HG02798 (cell line): Measurements from ENCODE around the gene FGF14.
"Not testable (repeated sequence)": the region's sequence is repeated elsewhere in the genome, so short reads cannot be mapped to it uniquely, and the experiment has no call there.

Source experiments
- ATAC-seq: cut with Tn5 transposase; IDR thresholded peaks from one replicate; pipeline ENCODE4 v1.9.1; 2021; ENCODE audit warnings: mild to moderate bottlenecking; ENCODE audit not compliant: unreplicated experiment, poor library complexity

Gene FGF14

GRCh38 chr13:102147353-102147752 is 254.5 kb downstream of the FGF14 start:
- no peak for ATAC-seq

GRCh38 chr13:102145750-102146149 is 256.1 kb downstream of the FGF14 start:
- no peak for ATAC-seq

DNA sequence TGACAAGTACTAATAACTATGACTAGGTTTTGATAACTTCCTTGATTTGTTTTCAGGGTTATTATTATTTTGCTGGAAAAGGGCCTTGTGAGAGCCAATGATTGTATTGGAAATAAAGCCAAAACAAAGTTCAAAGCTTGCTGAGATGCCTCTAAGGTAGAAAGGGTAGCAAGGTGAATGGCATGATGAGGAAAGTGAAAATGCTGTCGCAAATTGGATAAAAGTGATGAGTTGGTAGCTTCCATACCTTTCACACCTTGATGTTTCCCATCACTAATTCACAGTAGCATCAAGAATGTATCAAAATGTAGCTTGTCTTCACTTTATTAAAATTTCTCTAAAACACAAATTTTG is 259.4 kb downstream of the FGF14 start:
- ATAC-seq: no peak

DNA sequence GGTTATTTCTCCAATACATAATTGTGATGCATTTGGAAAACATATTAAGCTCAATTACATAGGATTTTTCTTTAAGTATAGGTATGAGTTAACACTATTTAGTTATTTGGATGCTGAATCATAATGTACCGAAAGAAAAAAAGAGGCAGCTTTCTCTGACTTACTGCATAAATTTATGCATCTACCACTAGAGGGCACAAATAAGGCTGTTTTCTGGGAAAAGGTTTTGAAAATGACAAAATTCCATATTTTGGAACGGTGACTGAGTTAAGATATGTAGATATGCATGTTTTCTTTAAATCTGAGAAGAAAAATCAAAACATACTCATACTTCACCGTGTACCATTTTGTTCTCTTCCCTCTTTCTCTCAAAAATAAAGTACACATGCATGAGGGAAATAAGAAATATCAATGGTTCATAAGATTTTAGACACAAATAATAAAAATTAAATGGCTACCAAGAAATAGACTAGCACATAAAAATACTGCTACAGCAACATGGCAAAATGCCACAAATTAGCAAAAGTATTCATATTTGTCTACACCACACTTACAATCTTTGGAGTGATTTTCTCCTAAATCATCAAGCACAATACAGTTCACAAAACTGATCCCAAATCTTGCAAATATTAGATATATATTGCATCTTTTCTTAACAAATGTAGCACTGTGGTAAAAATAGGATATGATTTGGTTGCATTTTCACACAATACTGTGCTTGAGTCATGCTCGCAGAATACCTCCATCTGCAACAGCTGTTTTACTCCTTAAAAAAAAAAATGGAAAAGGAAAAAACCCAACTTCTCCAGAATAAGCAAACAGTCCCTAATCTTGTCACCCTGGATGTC is 260.0 kb downstream of the FGF14 start:
- ATAC-seq: peak; percentile 59

DNA sequence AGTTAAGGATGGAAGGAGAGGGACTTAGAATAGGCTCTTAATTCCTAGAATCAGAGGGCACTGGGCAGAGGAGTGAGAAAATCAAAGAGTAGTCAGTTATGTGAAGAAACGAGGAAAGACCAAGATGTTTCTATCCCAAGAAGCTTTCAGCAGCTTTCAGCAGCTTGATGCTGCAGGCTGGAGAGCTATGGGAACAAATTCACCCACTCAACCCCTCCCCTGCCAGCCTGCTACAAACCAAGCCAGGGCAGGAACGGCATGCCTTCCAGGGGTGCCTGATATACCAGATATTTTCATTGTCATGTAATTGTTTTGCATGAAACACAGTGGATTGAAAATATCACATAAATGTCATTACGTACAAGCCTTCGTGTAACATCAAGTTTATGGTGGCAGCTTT is 262.2 kb downstream of the FGF14 start:
- no peak for ATAC-seq

- no peak for ATAC-seq
Observed at GRCh38 chr13:102138635-102139190, 263.1 kb downstream of the FGF14 start.

DNA sequence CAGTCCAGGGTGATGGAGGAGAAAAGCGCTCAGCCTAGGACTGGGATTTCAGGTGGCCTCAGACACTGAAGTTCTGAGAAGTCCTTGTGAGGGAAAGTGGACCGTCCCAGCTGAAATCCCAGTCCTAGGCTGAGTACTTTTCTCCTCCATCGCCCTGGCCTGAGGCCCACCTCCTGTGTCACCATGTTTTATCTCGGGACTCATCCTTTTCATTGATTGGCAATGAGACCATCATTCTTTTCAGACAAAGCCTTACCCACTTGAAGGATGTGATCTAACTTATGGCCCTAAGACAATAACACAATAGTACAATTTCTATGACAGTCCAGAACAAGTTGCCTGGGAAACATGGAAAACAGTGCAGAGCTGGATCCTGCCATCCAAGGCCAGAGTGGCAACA is 263.9 kb downstream of the FGF14 start:
- not testable (repeated sequence) for ATAC-seq

GRCh38 chr13:102136735-102137296 is 265.0 kb downstream of the FGF14 start:
- ATAC-seq: no peak

DNA sequence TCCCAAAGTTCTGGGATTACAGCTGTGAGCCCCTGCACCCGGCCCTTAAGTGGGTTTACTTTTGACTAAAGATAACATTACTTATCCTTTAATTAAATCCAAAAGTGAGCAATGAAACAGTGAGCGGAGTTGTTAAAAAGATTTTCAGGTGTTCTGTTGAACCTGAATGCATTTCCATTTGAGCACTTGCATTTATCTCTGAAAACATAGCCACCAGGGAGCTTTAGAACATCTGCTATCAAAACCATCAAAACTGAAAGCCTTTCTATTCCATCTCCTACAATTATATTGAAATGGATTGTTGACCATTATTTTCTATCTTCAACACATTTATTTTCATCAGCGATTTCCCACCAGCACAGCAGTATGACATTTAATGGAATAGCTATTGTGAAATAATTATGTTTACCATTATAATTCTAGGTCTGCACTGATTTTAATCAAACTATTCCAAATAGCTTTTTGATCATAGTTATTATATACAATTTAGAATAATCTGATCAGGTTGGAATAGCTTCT is 269.0 kb downstream of the FGF14 start:
- ATAC-seq: no peak

- ATAC-seq: no peak
Observed at GRCh38 chr13:102131246-102131645, 270.6 kb downstream of the FGF14 start.

DNA sequence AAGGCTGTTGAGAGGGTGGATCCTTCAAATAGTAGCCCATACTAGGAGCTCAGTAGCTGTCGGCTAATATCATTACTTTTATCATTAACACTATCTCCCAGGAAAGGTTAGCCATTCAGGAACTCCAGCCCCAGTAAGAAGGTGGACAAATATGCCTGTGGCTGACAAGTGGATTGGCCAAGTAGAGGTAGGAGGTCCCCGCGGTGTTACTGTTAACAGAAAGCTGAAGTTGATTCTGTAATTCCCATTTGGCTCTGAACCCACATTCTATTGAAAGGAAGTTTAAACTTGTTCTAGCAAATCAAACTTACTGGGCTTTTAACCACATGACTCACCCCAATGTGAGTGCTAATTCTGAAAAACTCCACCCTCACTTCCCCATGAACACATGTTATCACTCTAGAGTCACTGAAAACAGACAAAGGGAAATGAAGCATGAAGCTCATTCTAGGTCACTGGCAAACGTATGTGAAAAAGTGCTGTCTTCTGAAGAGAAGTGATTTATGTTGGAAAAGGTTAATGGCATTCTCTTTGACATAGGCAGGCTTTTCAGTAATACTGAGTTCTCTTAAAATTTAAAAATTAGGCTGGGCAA is 273.5 kb downstream of the FGF14 start:
- no peak for ATAC-seq

GRCh38 chr13:102127153-102127552 is 274.7 kb downstream of the FGF14 start:
- no peak for ATAC-seq

DNA sequence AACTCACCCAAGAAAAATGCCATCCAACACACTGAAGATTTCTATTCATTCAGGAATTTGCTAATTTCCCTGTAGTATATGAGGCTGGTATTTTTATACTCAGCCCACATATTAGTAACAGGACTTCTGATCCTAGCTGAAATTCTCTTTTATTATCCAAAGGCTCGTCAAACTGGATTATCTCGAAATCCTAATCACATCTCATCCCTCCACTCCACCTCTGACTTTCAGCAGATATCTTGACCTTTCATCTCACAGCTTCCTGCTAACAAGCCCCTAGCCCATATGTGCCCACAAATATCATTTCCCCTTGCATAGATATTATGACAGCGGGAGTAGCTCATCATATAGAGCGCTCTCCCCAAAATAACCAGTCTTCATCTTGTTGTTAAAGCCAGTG is 279.7 kb downstream of the FGF14 start:
- no peak for ATAC-seq

DNA sequence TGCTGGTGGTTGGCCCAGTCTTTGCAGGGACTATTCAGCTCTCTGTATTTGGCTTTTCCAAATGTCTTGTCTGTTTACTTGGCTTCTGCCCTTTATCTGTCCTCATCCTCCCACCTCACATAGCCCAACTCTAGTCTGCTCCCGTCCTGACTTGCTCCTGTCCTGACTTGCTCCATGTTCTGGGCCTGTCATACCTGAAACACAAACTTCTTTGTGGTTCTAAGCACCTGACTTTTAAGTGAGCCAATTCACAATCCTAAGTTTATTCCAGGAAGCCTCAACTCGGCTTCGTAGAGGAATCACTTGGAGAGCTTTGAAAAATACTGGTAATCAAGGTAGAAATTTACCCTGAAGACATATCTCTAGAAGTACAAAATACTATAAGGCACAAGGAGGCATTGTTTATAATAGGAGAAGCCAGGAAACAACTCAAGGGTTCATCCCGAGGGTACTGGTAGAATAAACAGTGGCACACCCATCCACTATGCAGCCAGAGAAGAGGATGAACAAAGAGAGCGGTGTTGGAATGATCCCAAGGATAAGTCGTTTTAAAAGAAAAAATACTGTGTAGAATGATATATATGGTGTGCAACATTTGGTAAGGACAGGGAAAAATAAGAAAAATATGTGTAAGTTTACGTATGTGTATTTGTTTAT is 284.5 kb downstream of the FGF14 start:
- ATAC-seq: no peak

DNA sequence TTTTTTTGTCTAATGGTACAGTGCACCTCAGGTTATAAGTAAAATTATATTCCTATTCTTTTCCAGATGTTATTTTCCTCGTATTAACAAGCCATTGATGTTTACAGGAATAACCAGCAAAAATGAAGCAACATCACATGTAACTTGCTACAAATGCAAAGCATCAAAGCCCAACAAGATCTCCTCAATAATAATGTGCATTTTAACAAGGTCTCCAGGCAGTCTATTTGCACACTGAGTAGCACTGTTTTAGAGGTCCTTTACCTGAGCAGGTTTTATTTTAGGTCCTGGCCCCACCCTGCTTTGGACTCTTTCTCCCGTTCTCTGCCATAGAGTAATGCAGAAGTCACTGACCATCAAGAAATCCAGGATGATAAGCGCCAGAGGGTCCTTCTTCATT is 298.4 kb downstream of the FGF14 start:
- ATAC-seq: no peak

DNA sequence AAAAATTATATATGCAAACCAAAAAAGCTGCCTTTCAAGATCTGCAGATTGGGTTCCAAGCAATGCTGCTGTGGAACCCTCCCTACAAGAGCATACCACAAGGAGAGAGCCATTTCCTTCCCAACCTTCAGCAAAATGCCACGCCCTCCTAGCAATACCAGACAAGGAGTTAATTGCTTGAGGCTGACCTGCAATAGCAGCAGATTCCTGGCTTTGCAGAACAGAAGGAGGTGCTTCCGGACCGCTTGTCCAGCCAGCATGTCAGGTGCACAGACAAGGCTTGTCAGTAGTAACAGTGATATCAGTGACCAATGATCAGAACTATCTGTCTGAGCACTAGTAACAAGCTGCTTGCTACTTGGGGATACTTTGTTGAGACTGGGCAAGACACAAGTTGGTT is 301.6 kb downstream of the FGF14 start:
- ATAC-seq: no peak

- ATAC-seq: no peak
Observed at GRCh38 chr13:102097708-102098107, 304.1 kb downstream of the FGF14 start.

DNA sequence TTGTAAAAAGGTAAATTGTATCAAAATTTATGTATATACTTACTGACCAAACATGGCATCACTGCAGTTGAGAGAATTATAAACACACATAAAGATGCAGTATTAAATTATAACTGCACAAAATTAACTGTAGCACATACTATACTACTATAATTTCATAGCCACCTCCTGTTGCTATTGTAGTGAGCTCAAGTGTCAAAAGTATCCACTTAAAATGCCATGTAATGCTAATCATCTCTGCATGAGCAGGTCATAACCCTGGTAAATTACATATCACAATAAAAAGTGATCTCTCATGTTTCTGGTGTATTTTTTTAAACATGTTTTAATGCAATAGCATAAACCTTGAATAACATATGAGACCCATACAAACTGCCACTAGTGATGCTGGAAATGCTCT is 308.6 kb downstream of the FGF14 start:
- not testable (repeated sequence) for ATAC-seq

DNA sequence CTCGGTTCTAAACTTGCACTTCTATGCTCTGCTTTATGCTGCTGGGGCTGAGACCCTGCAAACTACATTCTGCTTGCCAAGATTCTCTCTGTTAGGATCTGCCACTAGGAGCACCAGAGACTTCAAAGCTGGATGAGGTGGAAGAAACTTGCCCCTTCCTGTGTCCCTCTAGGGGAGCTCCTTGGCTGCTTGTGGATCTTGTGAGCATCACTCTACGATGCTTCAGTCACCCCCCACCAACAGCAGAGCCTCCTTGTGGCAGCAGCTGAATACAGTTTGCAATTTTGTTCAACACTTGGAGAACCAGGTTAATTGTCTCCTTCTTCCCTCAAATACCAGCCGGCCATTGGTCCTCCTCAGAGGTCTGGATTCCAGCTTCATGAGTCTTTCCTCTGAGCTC is 310.6 kb downstream of the FGF14 start:
- no peak for ATAC-seq

DNA sequence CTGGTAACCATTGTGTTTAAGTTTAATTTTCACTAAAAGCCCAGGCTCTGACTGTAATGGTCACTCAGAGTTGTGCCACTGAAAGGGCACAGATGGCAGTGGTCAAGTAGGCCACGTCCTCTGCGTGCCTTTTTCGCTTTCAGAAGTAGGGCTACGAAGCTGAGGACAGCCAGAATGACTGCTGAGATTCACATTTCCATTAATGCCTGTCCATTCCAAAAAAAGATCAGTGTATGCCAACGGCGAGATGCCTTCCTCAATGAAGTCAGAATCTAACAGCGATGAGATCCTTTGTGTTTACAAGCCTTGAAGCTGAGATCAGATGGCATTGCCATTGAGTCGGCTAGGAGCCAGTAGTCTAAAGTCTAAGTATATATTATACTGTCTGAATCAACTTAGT is 311.3 kb downstream of the FGF14 start:
- no peak for ATAC-seq

GRCh38 chr13:102089722-102090121 is 312.1 kb downstream of the FGF14 start:
- ATAC-seq: no peak
